SJCRH30 (cell line): ENCODE results near the gene PLXNB1. TPM values are rescaled to one million over a fixed set of nuclear protein-coding genes. Genes with fewer than 3 reads are reported as not detected.
A peak's percentile ranks its signal among the peaks of the same experiment; 100 is the strongest.

Source experiments
- DNase-seq, 2 experiments: peaks; one replicate each; pipeline ENCODE4 v3.0.0-alpha.2; 2015 to 2020
- H3K27ac ChIP-seq: fragments of 250-450 bp; sonication (Bioruptor Pico); 2 replicates; pipeline ENCODE4 v1.5.1; 2020; ENCODE audit warnings: mild to moderate bottlenecking, moderate library complexity
- H3K27me3 ChIP-seq: fragments of 250-450 bp; sonication (Bioruptor Pico); 2 replicates; pipeline ENCODE4 v1.5.1; 2020; ENCODE audit warnings: mild to moderate bottlenecking, moderate library complexity
- H3K36me3 ChIP-seq: fragments of 250-450 bp; sonication (Bioruptor Pico); 2 replicates; pipeline ENCODE4 v1.5.1; 2020; ENCODE audit warnings: mild to moderate bottlenecking, moderate library complexity
- H3K4me1 ChIP-seq: fragments of 250-450 bp; sonication (Bioruptor Pico); 2 replicates; pipeline ENCODE4 v1.5.1; 2020; ENCODE audit warnings: mild to moderate bottlenecking, moderate library complexity
- H3K4me3 ChIP-seq: fragments of 250-450 bp; sonication (Bioruptor Pico); 2 replicates; pipeline ENCODE4 v1.5.1; 2020; ENCODE audit warnings: mild to moderate bottlenecking, moderate library complexity
- H3K9me3 ChIP-seq: fragments of 250-450 bp; sonication (Bioruptor Pico); replicated peaks from 2 replicates; pipeline ENCODE4 v1.5.1; 2020; ENCODE audit warnings: mild to moderate bottlenecking, moderate library complexity
- total RNA-seq: library from RNA; depleted of rRNA; stranded (reverse); fragments of >200 nt; shearing (Covaris generic); gene quantifications from 2 replicates; pipeline ENCODE4 v1.2.3, GENCODE V29; 2014

PLXNB1 gene
- total RNA-seq, 1 experiment from 2014 or later = 45.0 TPM

GRCh38 chr3:48422681-48423080 is 7.2 kb downstream of the PLXNB1 start:
- Histone ChIP-seq H3K36me3 (peaks cover 6% of the 10 kb centered on the region; the same call in 1 of the 2 replicates), H3K27me3 (no peaks in the 10 kb centered on the region), H3K4me1 (peaks cover 34% of the 10 kb centered on the region), H3K9me3 (no peaks in the 10 kb centered on the region), H3K27ac (peak overlapping the region; percentile 80), H3K4me3 (no peak overlapping the region)
- peak; percentile 89 to 90 for DNase-seq

- H3K4me3 ChIP-seq = no peak overlapping the region
- no peaks in the 10 kb centered on the region for H3K9me3 ChIP-seq
- peaks cover 6% of the 10 kb centered on the region; the same call in 1 of the 2 replicates for H3K36me3 ChIP-seq
- H3K27ac ChIP-seq = peak overlapping the region; percentile 80
- DNase-seq = no peak
- no peaks in the 10 kb centered on the region for H3K27me3 ChIP-seq
- peaks cover 34% of the 10 kb centered on the region for H3K4me1 ChIP-seq
Observed at GRCh38 chr3:48422272-48422671, 7.6 kb downstream of the PLXNB1 start.

DNA sequence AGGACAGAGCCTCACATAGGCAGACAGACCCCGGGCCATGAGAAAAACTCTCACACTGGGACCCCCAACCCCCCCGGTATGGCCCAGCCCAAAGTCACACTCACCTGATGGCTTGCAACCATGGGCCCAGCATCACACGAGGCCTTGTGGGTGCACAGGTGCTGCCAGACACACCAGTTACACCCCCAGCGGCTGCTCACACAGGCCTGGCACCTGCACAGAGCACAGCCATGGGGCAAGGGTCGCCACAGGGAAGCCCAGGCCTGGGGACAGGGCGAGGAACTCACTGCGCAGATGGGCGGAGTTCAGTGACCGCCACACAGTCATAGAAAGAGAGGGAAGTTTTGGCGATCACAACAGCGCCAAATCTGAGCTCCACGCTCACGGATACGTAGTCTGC is 9.3 kb downstream of the PLXNB1 start:
- Histone ChIP-seq H3K27me3 (no peaks in the 10 kb centered on the region), H3K27ac (no peak overlapping the region), H3K4me1 (peaks cover 33% of the 10 kb centered on the region), H3K36me3 (peaks cover 6% of the 10 kb centered on the region; the same call in 1 of the 2 replicates), H3K9me3 (no peaks in the 10 kb centered on the region), H3K4me3 (no peak overlapping the region)
- DNase-seq = no peak

DNA sequence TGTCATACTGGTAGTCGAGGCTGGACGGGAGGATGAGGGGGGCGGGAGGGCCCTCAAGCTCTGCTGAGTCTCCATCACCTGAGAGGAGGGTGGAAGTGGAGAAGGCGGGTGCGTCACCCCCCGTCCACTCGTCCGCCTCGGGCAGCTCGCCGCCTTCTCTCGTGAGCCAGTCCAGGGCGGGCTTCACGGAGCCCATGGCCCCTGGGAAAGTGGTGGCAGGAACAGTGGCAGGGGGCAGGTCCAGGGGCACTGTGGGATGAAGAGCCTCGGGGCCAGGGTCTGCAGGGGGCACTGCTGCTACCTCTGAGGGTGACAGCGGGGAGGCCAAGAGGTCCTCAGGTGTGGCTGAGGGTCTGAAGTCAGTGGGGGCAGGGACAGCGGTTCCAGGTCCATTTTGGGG is 10.3 kb downstream of the PLXNB1 start:
- Histone ChIP-seq H3K27ac (no peak overlapping the region), H3K36me3 (peaks cover 6% of the 10 kb centered on the region; the same call in 1 of the 2 replicates), H3K27me3 (no peaks in the 10 kb centered on the region), H3K4me1 (peaks cover 24% of the 10 kb centered on the region), H3K9me3 (no peaks in the 10 kb centered on the region), H3K4me3 (no peak overlapping the region)
- no peak for DNase-seq

GRCh38 chr3:48419149-48419548 is 10.7 kb downstream of the PLXNB1 start:
- H3K4me1 ChIP-seq = peaks cover 20% of the 10 kb centered on the region
- H3K27me3 ChIP-seq = no peaks in the 10 kb centered on the region
- H3K36me3 ChIP-seq = peaks cover 6% of the 10 kb centered on the region; the same call in 1 of the 2 replicates
- H3K4me3 ChIP-seq = no peak overlapping the region
- no peak for DNase-seq
- H3K27ac ChIP-seq = no peak overlapping the region
- no peaks in the 10 kb centered on the region for H3K9me3 ChIP-seq

- H3K4me3 ChIP-seq = no peak overlapping the region
- H3K4me1 ChIP-seq = peaks cover 16% of the 10 kb centered on the region
- no peak overlapping the region for H3K27ac ChIP-seq
- H3K27me3 ChIP-seq = no peaks in the 10 kb centered on the region
- DNase-seq = no peak
- H3K36me3 ChIP-seq = peaks cover 6% of the 10 kb centered on the region; the same call in 1 of the 2 replicates
- H3K9me3 ChIP-seq = no peaks in the 10 kb centered on the region
Observed at GRCh38 chr3:48418651-48419050, 11.2 kb downstream of the PLXNB1 start.

GRCh38 chr3:48418140-48418539 is 11.7 kb downstream of the PLXNB1 start:
- Histone ChIP-seq H3K9me3 (no peaks in the 10 kb centered on the region), H3K36me3 (peaks cover 6% of the 10 kb centered on the region; the same call in 1 of the 2 replicates), H3K27me3 (no peaks in the 10 kb centered on the region), H3K4me3 (no peak overlapping the region), H3K27ac (no peak overlapping the region), H3K4me1 (peaks cover 11% of the 10 kb centered on the region)
- no peak for DNase-seq

- no peak for DNase-seq
- H3K27ac ChIP-seq = no peak overlapping the region
- peaks cover 8% of the 10 kb centered on the region for H3K4me1 ChIP-seq
- H3K36me3 ChIP-seq = peaks cover 6% of the 10 kb centered on the region; the same call in 1 of the 2 replicates
- H3K27me3 ChIP-seq = no peaks in the 10 kb centered on the region
- no peak overlapping the region for H3K4me3 ChIP-seq
- H3K9me3 ChIP-seq = no peaks in the 10 kb centered on the region
Observed at GRCh38 chr3:48417529-48418108, 12.3 kb downstream of the PLXNB1 start.

DNA sequence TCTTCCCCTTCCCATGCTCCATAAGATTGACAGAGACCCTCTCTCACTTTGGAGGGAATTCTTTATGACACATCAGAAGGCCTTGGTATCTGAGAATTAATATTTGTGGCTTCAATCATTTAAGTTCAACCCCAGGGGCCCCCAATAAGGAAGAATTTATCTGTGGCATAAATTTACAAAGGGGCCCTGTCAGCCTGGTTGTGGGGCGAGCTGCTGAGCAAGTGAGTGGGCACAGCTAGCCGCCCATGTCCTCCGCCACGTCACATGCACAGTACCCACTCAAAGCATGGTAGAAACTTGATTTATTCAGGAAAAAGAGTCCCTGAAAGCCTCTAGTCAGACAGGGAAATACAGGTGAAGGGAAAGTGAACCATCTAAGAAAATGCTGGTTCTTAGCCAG is 13.3 kb downstream of the PLXNB1 start:
- Histone ChIP-seq H3K27ac (no peak overlapping the region), H3K9me3 (no peaks in the 10 kb centered on the region), H3K4me3 (no peak overlapping the region), H3K36me3 (peaks cover 4% of the 10 kb centered on the region; the same call in 1 of the 2 replicates), H3K4me1 (no peaks in the 10 kb centered on the region), H3K27me3 (no peaks in the 10 kb centered on the region)
- DNase-seq = no peak

GRCh38 chr3:48416091-48416505 is 13.8 kb downstream of the PLXNB1 start:
- no peak overlapping the region for H3K4me3 ChIP-seq
- no peak overlapping the region for H3K27ac ChIP-seq
- H3K27me3 ChIP-seq = no peaks in the 10 kb centered on the region
- H3K36me3 ChIP-seq = peaks cover 8% of the 10 kb centered on the region; the same call in 1 of the 2 replicates
- no peaks in the 10 kb centered on the region for H3K4me1 ChIP-seq
- DNase-seq = no peak
- no peaks in the 10 kb centered on the region for H3K9me3 ChIP-seq

GRCh38 chr3:48415251-48415953 is 14.5 kb downstream of the PLXNB1 start:
- Histone ChIP-seq H3K27ac (no peak overlapping the region), H3K36me3 (peaks cover 9% of the 10 kb centered on the region; the same call in 1 of the 2 replicates), H3K9me3 (no peaks in the 10 kb centered on the region), H3K4me3 (no peak overlapping the region), H3K4me1 (no peaks in the 10 kb centered on the region), H3K27me3 (no peaks in the 10 kb centered on the region)
- DNase-seq = no peak

GRCh38 chr3:48414376-48415250 is 15.3 kb downstream of the PLXNB1 start:
- H3K36me3 ChIP-seq = peaks cover 8% of the 10 kb centered on the region; the same call in 1 of the 2 replicates
- H3K27ac ChIP-seq = no peak overlapping the region
- no peaks in the 10 kb centered on the region for H3K4me1 ChIP-seq
- no peak overlapping the region for H3K4me3 ChIP-seq
- no peak for DNase-seq
- H3K27me3 ChIP-seq = no peaks in the 10 kb centered on the region
- no peaks in the 10 kb centered on the region for H3K9me3 ChIP-seq

DNA sequence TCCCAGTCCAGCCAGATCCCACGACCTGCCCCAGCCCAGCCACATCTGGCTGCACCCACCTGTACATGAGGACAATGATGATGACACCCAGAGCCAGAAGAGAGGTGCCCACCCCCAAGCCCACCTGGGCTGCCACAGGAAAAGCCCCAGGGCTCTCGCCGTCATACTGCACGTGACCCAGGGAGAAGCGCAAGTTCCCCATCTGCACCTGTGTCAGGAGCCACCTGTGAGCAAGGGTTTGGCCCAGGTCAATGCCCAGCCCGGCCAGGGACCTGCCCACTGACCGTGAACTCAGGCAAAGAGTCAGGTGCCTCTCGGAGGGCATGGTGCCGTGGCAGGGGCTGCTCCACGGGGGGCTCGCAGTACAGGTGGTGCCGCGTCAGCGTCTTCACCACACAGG is 16.3 kb downstream of the PLXNB1 start:
- Histone ChIP-seq H3K36me3 (peaks cover 17% of the 10 kb centered on the region; the same call in 1 of the 2 replicates), H3K27me3 (no peaks in the 10 kb centered on the region), H3K9me3 (no peaks in the 10 kb centered on the region), H3K4me3 (no peak overlapping the region), H3K4me1 (no peaks in the 10 kb centered on the region), H3K27ac (no peak overlapping the region)
- DNase-seq = no peak

DNA sequence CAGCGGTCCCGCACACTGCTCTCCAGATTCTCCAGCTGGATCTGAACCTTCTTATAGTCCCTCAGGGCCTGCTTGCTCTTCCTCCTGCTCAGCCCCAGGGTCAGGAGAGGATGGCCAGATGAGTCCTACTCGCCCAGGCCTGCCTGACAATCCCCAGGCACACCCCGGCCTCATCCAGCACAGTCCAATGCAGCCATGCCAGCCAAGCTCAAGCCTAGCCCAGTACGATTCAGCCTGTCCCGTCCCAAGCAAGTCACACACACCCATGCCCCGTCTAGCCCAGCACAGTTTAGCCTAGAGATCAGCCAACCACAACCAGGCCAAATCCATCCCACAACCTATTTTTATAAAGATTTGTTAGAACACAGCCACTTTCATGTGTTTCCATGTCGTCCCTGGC is 16.8 kb downstream of the PLXNB1 start:
- DNase-seq = no peak
- Histone ChIP-seq H3K27me3 (no peaks in the 10 kb centered on the region), H3K36me3 (peaks cover 17% of the 10 kb centered on the region; the same call in 1 of the 2 replicates), H3K9me3 (no peaks in the 10 kb centered on the region), H3K27ac (no peak overlapping the region), H3K4me1 (no peaks in the 10 kb centered on the region), H3K4me3 (no peak overlapping the region)
